Measurements from ENCODE around the gene MFAP5.

DNA sequence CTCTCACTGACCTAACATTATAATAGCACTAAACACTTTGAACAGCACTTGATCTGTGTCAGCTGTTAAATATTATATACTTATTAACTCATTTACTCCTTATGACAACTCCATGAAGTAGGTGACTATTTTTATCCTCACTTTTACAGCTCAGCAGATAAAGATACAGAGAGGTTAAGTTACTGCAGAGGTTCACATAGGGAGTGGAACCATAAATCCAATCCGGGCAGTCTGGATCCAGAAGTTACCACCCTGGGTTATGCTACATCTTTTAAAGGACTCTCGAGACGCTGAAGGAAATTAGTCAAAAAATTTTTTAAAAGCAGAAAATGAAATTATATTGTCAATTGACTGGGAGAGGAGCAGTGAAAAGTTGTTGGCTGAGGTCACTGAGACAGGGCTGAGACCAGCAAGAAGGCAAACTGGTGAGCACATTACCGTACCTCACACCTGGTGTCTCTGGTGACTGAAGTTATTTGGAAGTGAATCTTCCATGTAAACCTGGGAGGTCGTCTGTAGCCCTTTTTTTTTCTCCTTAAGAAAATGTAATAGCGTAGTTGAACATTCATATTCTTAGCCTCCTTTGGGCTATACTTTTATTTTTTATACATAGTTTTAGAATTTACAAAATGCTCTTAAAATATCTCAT is 33.9 kb upstream of the MFAP5 start:
- no peak for TF ChIP-seq POLR2AphosphoS5 (IDR thresholded peaks at IDR 0.05; ENCODE audit: low read depth, low read length)
- TF ChIP-seq TAF1 (IDR thresholded peaks at IDR 0.05; ENCODE audit: low read depth, low read length) = no peak

Data from GM12891 (cell line).